Esophagus (tissue), 2 donors: Measurements from ENCODE around the gene ABHD1. TPM values are rescaled to one million over a fixed set of nuclear protein-coding genes. Genes with fewer than 3 reads are reported as not detected.

Source experiments
- H3K27ac ChIP-seq, 2 donors: one replicate each; pipeline ENCODE4 v1.5.1; 2013; ENCODE audit warnings: low read depth in 2 of 2, mild to moderate bottlenecking in 2 of 2, inconsistent platforms in 1 of 2, low read length in 1 of 2, moderate library complexity in 1 of 2
- H3K27me3 ChIP-seq, 2 donors: one replicate each; pipeline ENCODE4 v1.6.1; 2013; ENCODE audit warnings: low read length in 2 of 2, control low read depth in 1 of 2, mild to moderate bottlenecking in 1 of 2; ENCODE audit not compliant: insufficient read depth in 2 of 2, control insufficient read depth in 1 of 2
- H3K36me3 ChIP-seq, 2 donors: one replicate each; pipeline ENCODE4 v1.6.1; 2013; ENCODE audit warnings: low read length in 1 of 2; ENCODE audit not compliant: control insufficient read depth in 2 of 2, insufficient read depth in 2 of 2
- H3K4me1 ChIP-seq, 2 donors: one replicate each; pipeline ENCODE4 v1.6.1; 2013; ENCODE audit warnings: low read length in 1 of 2; ENCODE audit not compliant: control insufficient read depth in 2 of 2, insufficient read depth in 2 of 2
- H3K4me3 ChIP-seq, 2 donors: one replicate each; pipeline ENCODE4 v1.5.1; 2013; ENCODE audit warnings: low read length in 2 of 2, mild to moderate bottlenecking in 2 of 2, low read depth in 1 of 2, moderate library complexity in 1 of 2
- H3K9me3 ChIP-seq, 2 donors: one replicate each; pipeline ENCODE4 v1.6.1; 2013; ENCODE audit warnings: mild to moderate bottlenecking in 2 of 2, low read depth in 1 of 2, low read length in 1 of 2, moderate library complexity in 1 of 2; ENCODE audit not compliant: control insufficient read depth in 2 of 2, insufficient read depth in 1 of 2
- WGBS, 2 donors: extraction: QIAGEN DNeasy Blood & Tissue Kit; methylation state at CpG; one replicate each; pipeline ENCODE4 v1.1.7; 2013; 5-methylcytosine and 5-hydroxymethylcytosine counted together
- polyA plus RNA-seq, 2 donors: library from polyadenylated mRNA; stranded (reverse); fragments of 200-250 nt; gene quantifications; one replicate each; pipeline ENCODE4 v1.2.3, GENCODE V29; 2013
- donor health status: healthy with polysubstance abuse.
- donor health status: Bipolar disorder and iron deficiency.

ABHD1 gene
- polyA plus RNA-seq, 2 donors: 0.08 to 0.31 TPM

- Histone ChIP-seq H3K36me3 (no peaks in the 10 kb centered on the region), H3K4me1 (no peaks in the 10 kb centered on the region), H3K9me3 (no peaks in the 10 kb centered on the region), H3K4me3 (no peak overlapping the region), H3K27ac (no peak overlapping the region), H3K27me3 (no peaks in the 10 kb centered on the region)
- 88 to 94% methylated on average over 8 of the region's 8 CpGs for WGBS, 2 donors
Observed at GRCh38 chr2:27147935-27148334, 24.3 kb downstream of the ABHD1 start.

DNA sequence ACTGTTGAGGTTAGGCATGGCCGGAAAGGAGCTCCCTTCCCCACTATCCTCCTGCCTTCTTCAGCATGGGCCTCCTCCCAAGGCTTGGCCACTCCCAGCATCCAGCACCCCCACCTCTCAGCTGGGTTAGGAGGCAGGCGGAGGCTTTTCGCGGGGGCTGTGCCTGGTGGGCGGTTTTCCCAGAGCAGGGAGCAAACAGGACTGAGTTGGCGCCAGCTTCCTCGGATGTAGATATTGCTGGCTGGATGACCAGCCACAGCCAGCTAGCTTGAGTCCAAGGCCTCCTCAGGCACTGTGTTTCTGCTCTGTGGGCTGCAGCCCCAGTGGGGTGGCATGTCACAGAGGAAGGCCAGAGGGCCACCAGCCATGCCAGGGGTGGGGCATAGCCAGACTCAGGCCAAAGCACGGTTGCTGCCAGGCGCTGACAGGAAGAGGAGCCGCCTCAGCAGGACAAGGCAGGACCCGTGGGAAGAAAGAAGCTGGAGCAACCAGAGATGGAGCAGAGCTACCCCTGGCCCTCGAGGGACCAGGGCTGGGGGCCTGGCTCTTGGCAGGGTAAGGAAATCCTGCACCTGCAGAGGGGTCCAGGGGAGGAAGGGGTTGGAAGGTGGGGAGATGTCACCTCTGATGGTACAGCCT lies 25.3 kb downstream of the ABHD1 start, which contains the start of gene TCF23:
TCF23 (plus strand) TSS at position 204 of the 639 bp plus-strand sequence; CDS start at position 334, 130 bp downstream.
- Histone ChIP-seq H3K9me3 (no peaks in the 10 kb centered on the region), H3K4me3 (no peak within 1 kb of the TSS), H3K4me1 (no peaks in the 10 kb centered on the region), H3K27me3 (no peaks in the 10 kb centered on the region), H3K27ac (no peak within 1 kb of the TSS), H3K36me3 (no peaks in the 10 kb centered on the region)
- 66 to 73% methylated on average over 12 of the region's 12 CpGs for WGBS, 2 donors

GRCh38 chr2:27149570-27150405 lies 26.2 kb downstream of the ABHD1 start:
- Histone ChIP-seq H3K4me3 (no peak overlapping the region), H3K27me3 (no peaks in the 10 kb centered on the region), H3K9me3 (no peaks in the 10 kb centered on the region), H3K27ac (no peak overlapping the region), H3K4me1 (no peaks in the 10 kb centered on the region), H3K36me3 (no peaks in the 10 kb centered on the region)
- 90 to 93% methylated on average over 29 of the region's 29 CpGs for WGBS, 2 donors

GRCh38 chr2:27150639-27151230 lies 27.1 kb downstream of the ABHD1 start:
- Histone ChIP-seq H3K36me3 (no peaks in the 10 kb centered on the region), H3K9me3 (no peaks in the 10 kb centered on the region), H3K4me3 (no peak overlapping the region), H3K27ac (no peak overlapping the region), H3K4me1 (no peaks in the 10 kb centered on the region), H3K27me3 (no peaks in the 10 kb centered on the region)
- 81 to 87% methylated on average over 8 of the region's 8 CpGs for WGBS, 2 donors

DNA sequence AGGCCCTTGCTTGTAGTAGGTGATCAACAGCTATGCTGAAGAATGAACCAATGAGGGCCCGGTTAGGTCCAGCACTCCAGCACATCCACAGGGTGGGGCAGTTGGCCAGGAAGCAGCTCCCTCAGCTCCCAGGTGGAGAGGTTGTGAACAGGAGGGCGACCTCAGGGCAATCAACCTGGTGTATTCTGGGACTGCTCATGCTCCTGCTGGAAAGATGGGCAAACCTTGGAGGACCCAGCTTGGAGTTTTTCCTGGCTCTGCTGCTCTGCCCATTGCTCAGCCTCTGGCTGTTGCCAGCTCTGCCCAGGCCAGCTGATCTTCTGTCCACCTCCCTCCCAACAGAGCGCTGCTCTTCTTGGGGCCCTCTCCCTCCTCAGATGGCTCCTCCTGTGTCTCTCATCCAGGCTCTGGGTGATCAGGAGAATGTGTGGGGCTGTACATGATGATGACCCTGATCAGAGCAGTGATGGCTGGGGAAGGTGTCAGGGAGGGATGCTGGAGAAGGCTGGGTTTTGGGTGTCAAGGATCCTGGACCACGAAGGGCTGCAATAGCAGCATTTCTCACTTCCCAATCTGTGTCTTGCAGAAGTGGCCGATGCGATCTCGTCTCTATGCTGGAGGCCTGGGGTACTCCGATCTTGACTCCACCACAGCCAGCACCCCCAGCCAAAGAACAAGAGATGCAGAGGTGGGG lies 28.6 kb downstream of the ABHD1 start:
- no peaks in the 10 kb centered on the region for H3K27me3 ChIP-seq
- no peaks in the 10 kb centered on the region for H3K9me3 ChIP-seq
- no peaks in the 10 kb centered on the region for H3K4me1 ChIP-seq
- 88 to 90% methylated on average over 8 of the region's 8 CpGs for WGBS, 2 donors
- H3K4me3 ChIP-seq: no peak overlapping the region
- H3K27ac ChIP-seq: no peak overlapping the region
- H3K36me3 ChIP-seq: no peaks in the 10 kb centered on the region

- Histone ChIP-seq H3K36me3 (no peaks in the 10 kb centered on the region), H3K4me3 (no peak overlapping the region), H3K4me1 (no peaks in the 10 kb centered on the region), H3K9me3 (no peaks in the 10 kb centered on the region), H3K27ac (no peak overlapping the region), H3K27me3 (no peaks in the 10 kb centered on the region)
- 57 to 64% methylated on average over 2 of the region's 2 CpGs for WGBS, 2 donors
Observed at GRCh38 chr2:27152796-27153464, 29.3 kb downstream of the ABHD1 start.

DNA sequence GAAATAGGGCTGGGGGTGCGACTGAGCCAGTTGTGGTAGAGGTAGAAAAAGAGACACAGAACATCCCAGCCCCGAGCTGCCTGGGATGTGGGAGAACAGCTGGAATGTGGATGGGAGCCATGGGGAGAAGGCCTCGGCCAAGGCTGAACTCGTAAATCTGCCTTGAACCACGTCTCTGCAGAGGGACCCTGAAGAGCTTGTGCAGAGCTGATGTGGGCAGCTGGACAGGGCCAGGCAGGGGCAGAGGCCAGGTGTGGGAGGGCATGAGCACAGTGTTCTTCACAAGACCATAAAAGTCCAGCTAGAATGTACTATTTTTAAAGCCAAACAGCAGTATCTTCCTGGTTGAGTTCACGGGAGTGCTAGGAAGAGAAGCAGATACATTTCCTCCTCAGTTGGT lies 30.9 kb downstream of the ABHD1 start:
- no peaks in the 10 kb centered on the region for H3K9me3 ChIP-seq
- H3K36me3 ChIP-seq: no peaks in the 10 kb centered on the region
- H3K27ac ChIP-seq: no peak overlapping the region
- no peak overlapping the region for H3K4me3 ChIP-seq
- no peaks in the 10 kb centered on the region for H3K27me3 ChIP-seq
- H3K4me1 ChIP-seq: no peaks in the 10 kb centered on the region
- 76 to 81% methylated on average over 6 of the region's 6 CpGs for WGBS, 2 donors

DNA sequence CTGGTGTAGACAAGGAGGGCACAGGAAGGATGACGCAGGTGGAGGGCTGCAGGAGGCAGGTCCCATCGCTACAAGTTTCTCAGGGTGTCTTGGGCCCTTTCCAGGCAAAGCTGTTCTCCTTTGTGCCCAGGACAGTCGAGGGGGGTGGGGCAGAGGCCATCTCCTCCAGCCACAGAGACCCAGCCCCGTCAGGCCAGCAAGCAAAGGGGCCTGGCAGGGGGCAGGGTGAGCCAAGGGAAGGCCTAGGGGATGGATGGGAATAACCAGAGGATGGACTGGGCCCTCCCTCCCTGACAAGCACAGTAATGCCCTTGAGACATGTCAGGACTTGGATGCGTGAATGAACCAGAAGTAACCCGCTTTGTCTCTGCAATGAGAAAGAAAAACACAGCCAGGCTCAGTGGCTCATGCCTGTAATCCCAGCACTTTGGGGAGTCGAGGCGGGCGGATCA lies 31.5 kb downstream of the ABHD1 start:
- 65 to 70% methylated on average over 9 of the region's 9 CpGs for WGBS, 2 donors

GRCh38 chr2:27158468-27158867 lies 34.9 kb downstream of the ABHD1 start:
- H3K9me3 ChIP-seq: no peaks in the 10 kb centered on the region
- no peaks in the 10 kb centered on the region for H3K4me1 ChIP-seq
- WGBS, 2 donors: 71 to 73% methylated on average over 6 of the region's 6 CpGs
- no peak overlapping the region for H3K4me3 ChIP-seq
- no peak overlapping the region for H3K27ac ChIP-seq
- H3K27me3 ChIP-seq: peaks cover 0 to 3% of the 10 kb centered on the region in 2 donors
- no peaks in the 10 kb centered on the region for H3K36me3 ChIP-seq

More for the DNA sequence above, 31.5 kb downstream of the ABHD1 start:
- Histone ChIP-seq H3K9me3 (no peaks in the 10 kb centered on the region), H3K27me3 (no peaks in the 10 kb centered on the region), H3K36me3 (no peaks in the 10 kb centered on the region), H3K4me3 (no peak overlapping the region), H3K27ac (no peak overlapping the region), H3K4me1 (no peaks in the 10 kb centered on the region)
